Esophagus squamous epithelium (tissue), 4 donors: Measurements from ENCODE around the gene GJA5. TPM values are rescaled to one million over a fixed set of nuclear protein-coding genes. Genes with fewer than 3 reads are reported as not detected.

Experiments used
- total RNA-seq, 4 donors: library from RNA; depleted of rRNA; stranded (reverse); fragments of >200 nt; gene quantifications; one replicate each; pipeline ENCODE4 v1.1.0, GENCODE V29; 2016

GJA5 gene
- total RNA-seq, 4 donors from 2014 or later: 0.38 to 5.7 (median 3.2) TPM

Other genes starting within 250 kb of the GJA5 start
- gene BCL9, start 219.1 kb downstream of the GJA5 start, total RNA-seq: 10 to 100 TPM in 2 of 4 donors, 1 to 10 TPM in 2; 5.0 to 15.4 (median 8.9) TPM
- 10 to 100 TPM in 2 of 4 donors, 1 to 10 TPM in 2; 3.5 to 12.4 (median 8.4) TPM for gene ACP6, start 90.1 kb downstream of the GJA5 start, total RNA-seq
- not detected for gene GJA8, start 142.2 kb upstream of the GJA5 start, total RNA-seq
- gene GPR89B, start 167.8 kb upstream of the GJA5 start, total RNA-seq: 10 to 100 TPM; 14.2 to 22.4 (median 18.7) TPM